ENCODE results near the gene CHD5.

Gene CHD5

DNA sequence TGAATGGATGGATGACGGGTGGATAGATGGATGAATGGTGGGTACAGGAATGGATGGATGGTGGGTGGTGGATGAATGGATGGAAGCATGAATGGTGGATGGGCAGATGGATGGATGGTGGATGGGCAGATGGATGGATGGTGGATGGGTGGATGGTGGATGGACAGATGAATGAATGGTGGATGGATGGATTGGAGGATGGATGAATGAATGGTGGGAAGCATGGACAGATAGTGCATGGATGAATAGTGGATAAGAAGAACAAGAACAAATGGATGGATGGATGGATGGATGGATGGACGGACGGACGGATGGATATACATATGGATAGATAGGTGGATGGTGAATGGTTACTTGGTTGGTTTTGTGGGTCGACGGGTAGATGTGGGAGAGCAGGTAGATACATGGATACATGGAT is 4.7 kb downstream of the CHD5 start:
- H3K9me3 ChIP-seq = no peaks in the 10 kb centered on the region
- no peak overlapping the region for H3K4me3 ChIP-seq (ENCODE audit: low read depth in 1 of 2, low read length in 1 of 2)
- H3K36me3 ChIP-seq = no peaks in the 10 kb centered on the region
- peaks cover 81% of the 10 kb centered on the region for H3K27me3 ChIP-seq
- peaks cover 7 to 8% of the 10 kb centered on the region in 2 experiments for H3K4me1 ChIP-seq (ENCODE audit: control insufficient read depth in 1 of 2, insufficient read depth in 1 of 2, low read depth in 1 of 2, low read length in 1 of 2)
- TF ChIP-seq, protein P1, sequence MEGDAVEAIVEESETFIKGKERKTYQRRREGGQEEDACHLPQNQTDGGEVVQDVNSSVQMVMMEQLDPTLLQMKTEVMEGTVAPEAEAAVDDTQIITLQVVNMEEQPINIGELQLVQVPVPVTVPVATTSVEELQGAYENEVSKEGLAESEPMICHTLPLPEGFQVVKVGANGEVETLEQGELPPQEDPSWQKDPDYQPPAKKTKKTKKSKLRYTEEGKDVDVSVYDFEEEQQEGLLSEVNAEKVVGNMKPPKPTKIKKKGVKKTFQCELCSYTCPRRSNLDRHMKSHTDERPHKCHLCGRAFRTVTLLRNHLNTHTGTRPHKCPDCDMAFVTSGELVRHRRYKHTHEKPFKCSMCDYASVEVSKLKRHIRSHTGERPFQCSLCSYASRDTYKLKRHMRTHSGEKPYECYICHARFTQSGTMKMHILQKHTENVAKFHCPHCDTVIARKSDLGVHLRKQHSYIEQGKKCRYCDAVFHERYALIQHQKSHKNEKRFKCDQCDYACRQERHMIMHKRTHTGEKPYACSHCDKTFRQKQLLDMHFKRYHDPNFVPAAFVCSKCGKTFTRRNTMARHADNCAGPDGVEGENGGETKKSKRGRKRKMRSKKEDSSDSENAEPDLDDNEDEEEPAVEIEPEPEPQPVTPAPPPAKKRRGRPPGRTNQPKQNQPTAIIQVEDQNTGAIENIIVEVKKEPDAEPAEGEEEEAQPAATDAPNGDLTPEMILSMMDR (IDR thresholded peaks at IDR 0.05) = no peak
- no peak overlapping the region for H3K27ac ChIP-seq

DNA sequence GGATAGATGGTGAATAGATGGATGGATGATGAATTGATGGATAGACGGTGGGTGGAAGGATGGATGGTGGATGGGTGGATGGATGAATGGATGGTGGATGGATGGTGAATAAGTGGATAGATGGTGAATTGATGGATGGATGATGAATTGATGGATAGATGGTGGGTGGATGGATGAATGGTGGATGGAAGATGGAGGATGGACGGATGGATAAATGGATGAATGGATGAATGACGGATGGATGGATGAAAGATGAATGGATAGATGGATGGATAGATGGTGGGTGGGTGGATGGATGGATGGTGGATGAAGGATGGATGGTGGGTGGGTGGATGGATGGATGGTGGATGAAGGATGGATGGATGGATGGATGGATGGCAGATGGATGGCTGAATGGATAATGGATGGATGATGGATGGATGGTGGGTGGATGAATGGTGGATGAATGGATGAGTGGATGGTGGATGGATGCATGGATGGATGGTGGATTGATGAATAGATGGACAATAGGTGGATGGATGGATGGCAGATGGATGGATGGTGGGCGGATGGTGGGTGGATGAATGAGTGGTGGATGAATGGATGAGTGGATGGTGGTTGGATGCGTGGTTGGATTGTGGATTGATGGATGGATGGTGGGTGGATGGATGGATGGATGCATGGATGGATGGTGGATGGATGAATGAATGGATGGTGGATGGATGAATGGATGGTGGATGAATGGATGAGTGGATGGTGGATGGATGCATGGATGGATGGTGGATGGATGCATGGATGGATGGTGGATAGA is 5.3 kb downstream of the CHD5 start:
- peaks cover 7 to 12% of the 10 kb centered on the region in 2 experiments for H3K4me1 ChIP-seq (ENCODE audit: control insufficient read depth in 1 of 2, insufficient read depth in 1 of 2, low read depth in 1 of 2, low read length in 1 of 2)
- no peak overlapping the region for H3K27ac ChIP-seq
- no peaks in the 10 kb centered on the region for H3K9me3 ChIP-seq
- peaks cover 81% of the 10 kb centered on the region for H3K27me3 ChIP-seq
- TF ChIP-seq, protein P1 (IDR thresholded peaks at IDR 0.05) = no peak
- no peak overlapping the region for H3K4me3 ChIP-seq (ENCODE audit: low read depth in 1 of 2, low read length in 1 of 2)
- H3K36me3 ChIP-seq = no peaks in the 10 kb centered on the region

DNA sequence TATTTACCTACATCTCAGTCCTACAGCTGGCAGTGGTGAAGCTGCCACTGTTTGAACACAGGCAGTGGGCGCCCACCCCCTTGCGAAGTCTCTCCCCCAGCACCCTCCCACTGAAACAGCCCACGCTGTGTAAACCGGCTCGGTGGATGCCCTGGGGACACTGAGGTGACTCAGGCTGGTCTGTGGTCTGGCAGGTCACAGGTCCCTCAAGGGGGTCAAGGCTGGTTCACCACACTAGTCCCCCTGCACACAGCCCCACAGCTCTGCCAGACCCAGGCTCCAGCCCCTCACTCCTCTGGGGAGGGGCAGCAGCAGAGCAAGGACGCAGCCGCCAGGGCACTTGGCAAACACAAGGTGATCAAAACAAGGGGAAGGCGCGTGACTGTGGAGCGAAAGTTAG is 7.6 kb downstream of the CHD5 start:
- H3K4me1 ChIP-seq (ENCODE audit: control insufficient read depth in 1 of 2, insufficient read depth in 1 of 2, low read depth in 1 of 2, low read length in 1 of 2) = peaks cover 7 to 12% of the 10 kb centered on the region in 2 experiments
- TF ChIP-seq, protein P1 (IDR thresholded peaks at IDR 0.05) = no peak
- no peaks in the 10 kb centered on the region for H3K9me3 ChIP-seq
- no peak overlapping the region for H3K4me3 ChIP-seq (ENCODE audit: low read depth in 1 of 2, low read length in 1 of 2)
- no peaks in the 10 kb centered on the region for H3K36me3 ChIP-seq
- H3K27ac ChIP-seq = no peak overlapping the region
- H3K27me3 ChIP-seq = peaks cover 72% of the 10 kb centered on the region

DNA sequence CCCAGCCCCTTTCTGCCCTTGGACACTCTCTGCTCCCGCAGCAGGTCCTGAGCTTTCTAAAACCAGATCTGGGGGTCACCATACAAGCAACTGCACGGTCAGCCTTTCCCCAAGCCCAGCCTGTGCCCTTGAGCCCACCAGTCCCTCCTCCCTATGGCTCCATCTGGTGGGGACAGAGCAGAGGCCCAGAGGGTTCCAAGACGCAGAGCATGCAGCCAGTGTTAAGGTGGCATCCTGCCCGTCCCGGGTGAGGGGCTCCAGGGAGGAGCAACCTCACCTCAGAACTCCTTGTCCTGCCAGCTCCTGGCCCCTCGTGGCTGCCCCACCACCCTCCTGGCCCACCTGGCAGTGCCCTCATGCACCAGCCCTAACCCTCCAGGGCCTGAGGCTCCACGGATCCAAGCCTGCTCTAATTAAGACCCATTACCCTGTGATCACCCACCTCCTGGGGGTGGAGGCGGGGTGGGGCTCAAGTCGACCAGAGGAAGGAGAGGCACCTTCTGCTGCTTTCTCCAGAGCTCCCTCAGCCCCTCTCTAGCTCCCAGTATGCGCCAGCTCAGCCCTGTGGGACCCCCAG is 8.5 kb downstream of the CHD5 start:
- no peak overlapping the region for H3K4me3 ChIP-seq (ENCODE audit: low read depth in 1 of 2, low read length in 1 of 2)
- H3K4me1 ChIP-seq (ENCODE audit: control insufficient read depth in 1 of 2, insufficient read depth in 1 of 2, low read depth in 1 of 2, low read length in 1 of 2) = peaks cover 7 to 12% of the 10 kb centered on the region in 2 experiments
- no peaks in the 10 kb centered on the region for H3K9me3 ChIP-seq
- H3K27me3 ChIP-seq = peaks cover 65% of the 10 kb centered on the region
- no peaks in the 10 kb centered on the region for H3K36me3 ChIP-seq
- H3K27ac ChIP-seq = no peak overlapping the region
- TF ChIP-seq, protein P1 (IDR thresholded peaks at IDR 0.05) = no peak

GRCh38 chr1:6170742-6171201 is 9.3 kb downstream of the CHD5 start:
- TF ChIP-seq, protein P1 (IDR thresholded peaks at IDR 0.05) = no peak
- Histone ChIP-seq H3K27ac (no peak overlapping the region), H3K27me3 (peaks cover 56% of the 10 kb centered on the region), H3K9me3 (no peaks in the 10 kb centered on the region), H3K4me1 (ENCODE audit: control insufficient read depth in 1 of 2, insufficient read depth in 1 of 2, low read depth in 1 of 2, low read length in 1 of 2) (peaks cover 7 to 12% of the 10 kb centered on the region in 2 experiments), H3K4me3 (ENCODE audit: low read depth in 1 of 2, low read length in 1 of 2) (no peak overlapping the region), H3K36me3 (no peaks in the 10 kb centered on the region)
